NCI-H2227 treated with DMSO at 0.1 percent for 48 hours (cell line): ENCODE data around the gene PPP1R12A.
"Not testable (repeated sequence)": the region's sequence is repeated elsewhere in the genome, so short reads cannot be mapped to it uniquely, and the experiment has no call there.

ENCODE experiments used
- DNase-seq: peaks from one replicate; lab custom pipeline; 2025; lab: John Stamatoyannopoulos, UW

Gene PPP1R12A

GRCh38 chr12:79841248-79841877, 93.5 kb downstream of the PPP1R12A start:
- DNase-seq = no peak

- DNase-seq = no peak
Measured at GRCh38 chr12:79838359-79838758, 96.5 kb downstream of the PPP1R12A start.

DNA sequence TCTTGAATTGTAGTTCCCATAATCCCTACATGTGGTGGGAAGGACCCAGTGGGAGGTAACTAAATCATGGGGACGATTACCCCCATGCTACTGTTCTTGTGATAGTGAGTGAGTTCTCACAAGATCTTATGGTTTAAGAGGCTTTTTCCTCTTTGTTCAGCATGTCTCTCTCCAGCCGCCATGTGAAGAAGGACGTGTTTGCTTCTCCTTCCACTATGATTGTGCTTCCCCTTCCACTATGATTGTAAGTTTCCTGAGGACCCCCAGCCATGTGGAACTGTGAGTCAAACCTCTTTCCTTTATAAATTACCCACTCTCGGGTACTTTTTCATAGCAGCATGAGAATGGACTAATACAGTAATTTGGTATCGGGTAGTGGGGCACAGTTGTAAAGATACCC, 97.3 kb downstream of the PPP1R12A start:
- DNase-seq = no peak

DNA sequence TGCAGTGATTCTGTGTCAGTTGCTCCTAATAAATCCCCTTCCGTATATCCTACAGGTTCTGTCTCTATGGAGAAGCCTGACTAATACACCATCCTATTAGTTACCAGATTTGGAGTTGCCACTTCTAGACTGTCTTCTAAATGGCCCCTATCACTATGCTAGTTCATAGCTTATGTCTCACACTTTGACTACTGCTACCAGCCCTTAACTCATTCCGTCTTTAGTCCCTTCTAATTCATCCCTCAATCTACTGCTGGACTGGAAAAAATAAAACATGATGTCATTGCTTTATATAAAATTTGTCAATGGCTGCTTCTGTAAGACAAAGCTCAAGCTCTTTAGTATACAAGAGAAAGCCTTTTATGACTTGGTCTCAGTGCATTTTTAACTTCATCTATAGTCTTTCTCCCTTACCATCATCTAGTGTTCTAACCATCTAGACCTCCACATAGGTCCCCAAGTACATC, 99.5 kb downstream of the PPP1R12A start:
- DNase-seq = no peak

DNA sequence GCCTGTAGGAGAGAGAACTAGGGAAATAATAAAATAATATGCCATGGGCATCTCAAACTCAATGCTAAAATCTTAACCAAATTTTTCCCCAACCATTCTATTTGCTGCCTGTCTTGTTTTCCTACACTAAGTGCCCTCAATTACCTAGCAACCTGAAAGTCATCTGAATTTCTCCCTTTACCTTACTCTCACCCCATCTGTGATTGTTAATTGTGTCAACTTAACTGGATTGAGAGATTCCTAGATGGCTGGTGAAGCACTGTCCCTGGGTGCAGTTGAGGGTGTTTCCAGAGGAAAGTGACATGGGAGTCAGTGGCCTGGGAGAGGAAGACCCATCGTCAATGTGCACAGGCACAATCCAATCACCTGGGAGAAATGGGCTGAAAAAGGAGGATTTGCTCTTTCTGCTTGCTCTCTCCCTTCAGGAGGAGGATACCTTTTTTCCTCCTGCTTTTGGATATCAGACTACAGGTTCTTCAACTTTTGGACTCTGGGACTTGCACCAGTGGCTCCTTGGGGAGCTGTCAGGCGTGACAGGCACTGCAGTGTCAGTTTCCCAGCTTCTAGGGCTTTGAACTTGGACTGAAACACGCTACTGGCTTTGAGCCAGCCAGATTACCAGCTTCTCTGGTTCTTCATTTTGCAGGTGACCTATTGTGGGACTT, 100.1 kb downstream of the PPP1R12A start:
- DNase-seq = no peak

GRCh38 chr12:79830440-79830839, 104.5 kb downstream of the PPP1R12A start:
- no peak for DNase-seq

DNA sequence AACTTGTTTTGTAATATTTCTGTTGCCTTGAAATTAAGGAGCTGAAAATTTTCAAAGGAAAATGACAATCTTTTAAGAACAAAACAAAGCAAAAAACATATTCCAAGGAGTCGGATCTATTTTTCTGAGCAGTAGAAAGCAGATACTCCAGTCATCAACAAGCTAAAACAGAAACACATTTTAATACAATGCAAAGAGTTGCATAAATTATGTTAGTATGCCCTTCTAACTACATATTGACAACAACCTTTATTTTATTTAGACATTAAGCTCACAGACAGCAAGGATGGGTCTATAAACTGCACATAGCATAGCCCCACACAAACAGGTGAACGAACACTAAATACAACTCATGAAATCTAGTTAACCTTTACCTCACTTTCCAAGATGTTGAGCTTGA, 106.0 kb downstream of the PPP1R12A start:
- DNase-seq = no peak

- no peak for DNase-seq
Measured at GRCh38 chr12:79827484-79827883, 107.4 kb downstream of the PPP1R12A start.

GRCh38 chr12:79826267-79827128, 108.4 kb downstream of the PPP1R12A start:
- peak; percentile 6 for DNase-seq

GRCh38 chr12:79822475-79822874, 112.4 kb downstream of the PPP1R12A start:
- DNase-seq = no peak

DNA sequence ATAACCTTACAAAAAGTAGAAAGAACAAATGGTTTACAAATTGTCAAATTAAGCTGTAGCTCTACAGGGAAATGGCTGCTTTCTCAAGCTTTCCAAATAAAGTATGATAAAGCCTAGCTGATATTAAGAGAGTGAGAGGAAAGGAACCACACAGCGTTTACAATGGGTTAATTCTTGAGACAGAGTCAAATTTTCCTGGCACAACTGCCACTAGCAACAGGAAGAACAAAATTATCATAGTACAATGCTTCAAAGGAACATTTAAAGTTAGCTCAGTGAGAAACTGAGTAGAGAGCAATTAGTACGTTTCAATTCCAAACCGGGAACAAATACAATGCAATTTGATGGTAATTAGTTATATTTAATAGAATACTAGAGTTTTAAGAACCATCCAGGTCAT, 116.0 kb downstream of the PPP1R12A start:
- no peak for DNase-seq

DNA sequence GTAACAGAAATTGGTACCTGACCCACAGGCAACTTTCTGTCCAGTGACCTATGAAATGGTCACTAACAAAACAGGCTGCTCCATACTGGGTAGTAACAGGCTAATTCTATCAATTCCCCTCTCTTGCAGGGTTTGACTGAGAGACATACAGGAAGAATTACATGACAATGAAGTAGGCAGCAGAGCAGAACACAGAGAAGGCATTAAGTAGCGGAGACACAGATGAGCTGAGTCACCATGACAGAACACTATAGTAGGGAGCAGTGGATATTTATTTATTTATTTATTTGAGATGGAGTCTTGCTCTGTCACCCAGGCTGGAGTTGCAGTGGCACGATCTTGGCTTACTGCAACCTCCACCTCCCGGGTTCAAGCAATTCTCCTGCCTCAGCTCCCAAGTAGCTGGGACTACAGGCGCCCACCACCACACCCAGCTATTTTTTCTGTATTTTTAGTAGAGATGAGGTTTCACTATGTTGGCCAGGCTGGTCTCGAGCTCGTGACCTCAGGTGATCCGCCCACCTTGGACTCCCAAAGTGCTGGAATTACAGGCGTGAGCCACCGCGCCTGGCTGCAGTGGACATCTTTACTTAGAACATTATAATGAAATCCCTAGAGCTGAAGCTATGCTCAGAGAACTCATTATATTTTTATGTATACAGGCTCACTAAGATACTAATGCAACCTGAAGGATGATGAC, 150.4 kb downstream of the PPP1R12A start:
- DNase-seq = not testable (repeated sequence)

DNA sequence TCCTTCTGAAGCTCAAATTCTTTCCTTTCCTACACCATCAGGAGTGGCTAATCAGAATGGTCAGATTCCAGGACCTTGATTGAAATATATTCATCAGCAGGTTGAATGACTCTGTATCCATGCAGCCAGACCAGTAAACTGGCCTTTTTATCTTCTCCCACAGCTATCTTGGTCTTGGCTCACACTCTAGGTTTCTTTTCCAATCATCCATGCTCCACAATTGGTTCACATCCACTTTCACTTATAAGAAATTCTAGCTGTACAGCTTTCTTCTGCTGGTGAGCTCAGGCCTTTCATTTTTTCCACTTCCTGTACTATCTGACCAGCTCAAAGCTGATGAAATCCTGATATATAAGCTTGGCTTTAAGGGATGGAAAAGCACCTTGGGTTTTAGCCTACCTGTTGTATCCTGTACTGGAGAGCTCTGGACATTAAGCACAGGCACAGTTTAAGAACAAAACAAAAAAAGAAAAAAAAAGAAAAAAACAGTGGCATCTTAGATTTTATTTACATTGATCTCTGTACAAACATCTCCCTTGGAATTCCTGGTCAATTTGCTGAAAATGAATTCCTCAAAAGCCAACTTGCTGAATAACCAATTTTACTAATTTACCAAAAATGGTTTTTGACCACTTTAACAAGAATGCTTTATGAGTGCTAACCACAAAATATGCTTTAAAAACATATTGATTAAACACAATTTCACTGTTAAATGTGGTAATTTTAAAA, 152.6 kb downstream of the PPP1R12A start:
- no peak for DNase-seq

DNA sequence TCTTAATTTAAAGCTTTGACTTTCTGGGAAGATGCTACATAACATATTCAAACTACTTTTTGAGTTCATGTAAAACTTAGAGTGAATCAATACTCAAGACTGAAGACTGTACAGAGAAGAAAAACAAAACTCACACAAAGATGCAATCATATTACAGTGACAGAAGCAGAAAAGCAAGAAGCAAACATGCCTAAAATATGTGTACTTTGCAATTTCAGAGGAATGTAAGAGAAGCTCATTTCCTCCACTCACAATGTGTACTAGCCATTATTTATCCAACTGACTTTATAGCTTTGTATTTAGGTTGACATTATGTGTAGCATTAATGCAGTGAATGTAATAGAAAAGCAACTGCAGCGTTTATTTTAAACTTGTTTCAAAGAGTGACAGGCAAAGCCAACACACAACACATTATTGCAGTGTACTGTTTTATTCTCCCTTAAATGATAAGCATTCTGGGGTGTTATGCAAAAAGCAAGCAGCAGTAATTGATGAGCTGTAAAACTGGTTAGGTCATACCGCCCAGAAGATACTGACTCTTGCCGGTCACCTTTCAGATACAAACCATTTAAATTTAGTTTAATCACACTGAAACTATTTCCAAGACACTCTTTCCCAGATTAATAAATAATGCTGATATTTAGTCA, 156.0 kb downstream of the PPP1R12A start:
- no peak for DNase-seq

GRCh38 chr12:79776111-79776510, 158.8 kb downstream of the PPP1R12A start:
- DNase-seq = no peak

GRCh38 chr12:79775355-79776027, 159.4 kb downstream of the PPP1R12A start:
- no peak for DNase-seq

DNA sequence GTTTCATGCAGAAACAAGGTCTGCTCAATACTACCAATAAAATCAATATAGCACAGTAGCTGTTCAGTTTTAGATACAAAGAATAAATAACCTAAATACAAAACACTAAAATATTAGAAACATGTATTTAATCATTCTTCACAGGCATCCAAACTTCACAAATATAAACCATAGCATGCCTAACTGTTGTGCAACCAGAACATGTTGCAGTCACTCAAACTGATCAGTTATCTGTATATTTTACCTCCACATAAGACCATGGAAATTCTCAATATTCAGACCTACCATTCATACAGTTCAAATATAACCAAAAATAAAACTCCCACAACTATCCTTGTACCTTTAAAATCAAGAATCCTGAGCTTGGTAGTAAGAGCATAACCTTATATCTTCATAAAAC, 161.0 kb downstream of the PPP1R12A start:
- DNase-seq = no peak

DNA sequence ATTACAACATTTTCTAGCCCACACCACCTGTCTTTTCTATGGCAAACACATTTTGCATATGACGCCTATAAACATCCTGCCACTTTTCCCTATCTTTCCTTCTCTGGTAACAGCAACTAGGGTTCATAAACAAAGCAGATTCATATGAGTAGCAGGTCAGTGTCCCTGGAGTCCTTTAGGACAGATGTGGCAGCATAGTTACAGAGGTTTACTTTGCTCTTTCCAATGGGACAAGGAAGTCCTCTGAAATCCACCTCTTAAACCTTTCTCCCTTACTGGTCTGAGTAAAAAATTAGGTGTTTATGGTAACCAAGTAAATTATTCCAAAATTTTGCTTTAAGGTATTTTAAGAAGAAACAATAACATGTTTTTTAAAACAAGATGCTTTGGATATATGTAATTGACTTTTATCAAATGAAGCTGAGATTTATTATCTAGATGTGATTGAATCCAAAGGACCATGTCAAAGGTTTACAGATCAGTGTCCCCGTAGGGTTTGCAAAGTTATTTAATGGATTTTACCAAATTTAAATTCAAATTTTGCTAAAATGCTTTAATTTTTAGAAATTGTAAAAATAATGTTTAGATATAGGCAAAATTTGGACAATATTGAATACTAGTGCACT, 164.9 kb downstream of the PPP1R12A start:
- no peak for DNase-seq

- no peak for DNase-seq
Measured at GRCh38 chr12:79769189-79769859, 165.6 kb downstream of the PPP1R12A start.
